GM18520 (cell line): Measurements from ENCODE around the gene IWS1.
"Not testable (repeated sequence)": the region's sequence is repeated elsewhere in the genome, so short reads cannot be mapped to it uniquely, and the experiment has no call there.

Experiments used
- ATAC-seq: cut with Tn5 transposase; IDR thresholded peaks from one replicate; pipeline ENCODE4 v1.9.1; 2021; ENCODE audit not compliant: unreplicated experiment

IWS1 gene

DNA sequence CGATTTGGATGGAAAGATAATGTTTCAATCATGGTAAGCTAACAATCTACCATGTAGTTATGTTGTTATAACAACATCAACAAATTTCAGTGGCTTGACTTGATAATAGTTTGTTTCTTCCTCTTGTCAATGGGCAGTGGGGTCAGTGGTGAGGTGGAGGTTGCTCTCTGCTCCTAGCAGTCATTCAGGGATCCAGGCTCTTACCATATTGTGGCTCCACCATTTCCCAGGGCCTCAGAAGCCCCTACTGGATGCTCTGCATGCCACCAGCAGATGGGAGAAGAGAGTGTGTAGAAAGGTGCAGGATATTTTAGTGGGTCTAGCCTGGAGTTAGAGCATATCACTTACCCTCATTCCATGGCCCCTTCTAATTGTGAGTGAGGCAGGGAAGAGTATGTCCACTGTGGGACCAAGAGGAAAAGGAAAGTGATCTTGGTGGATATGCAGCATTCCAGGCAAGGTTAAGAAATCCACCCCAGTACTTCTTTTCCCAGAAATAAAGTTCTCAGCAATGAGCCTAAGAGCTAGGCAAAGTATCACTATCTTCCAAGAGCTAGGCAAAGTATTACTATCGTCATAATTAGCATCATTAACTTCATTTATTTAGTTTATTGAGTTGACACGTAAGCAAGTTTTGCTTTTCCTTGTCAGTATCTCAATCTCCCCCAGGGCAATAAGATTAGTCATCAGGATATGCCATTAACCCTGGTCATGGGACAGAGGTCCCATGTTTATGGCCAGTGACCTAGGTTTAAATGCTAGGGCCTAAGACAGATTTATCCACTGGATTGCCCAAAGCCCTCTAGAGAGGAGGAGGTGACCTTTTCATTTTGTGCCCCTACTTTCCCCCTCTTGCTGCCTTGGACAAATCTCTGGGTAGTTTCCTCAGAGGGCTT, 4.2 kb upstream of the IWS1 start:
- ATAC-seq, result no peak

DNA sequence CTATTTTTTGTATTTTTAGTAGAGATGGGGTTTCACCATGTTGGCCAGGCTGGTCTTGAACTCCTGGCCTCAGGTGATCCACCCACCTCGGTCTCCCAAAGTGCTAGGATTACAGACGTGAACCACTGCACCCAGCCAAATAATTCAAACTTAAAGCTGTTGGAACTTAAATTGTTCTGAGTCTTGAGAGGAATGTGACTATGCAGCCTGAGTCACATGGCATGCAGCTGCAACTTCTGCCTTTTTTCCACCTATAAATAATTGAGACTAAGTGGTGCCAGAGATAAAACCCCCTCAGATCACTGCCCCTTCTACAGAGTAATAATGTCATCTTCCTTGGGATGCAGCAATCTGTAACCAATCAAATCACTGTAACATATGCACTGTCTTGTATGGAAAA, 3.1 kb upstream of the IWS1 start:
- ATAC-seq, result not testable (repeated sequence)

DNA sequence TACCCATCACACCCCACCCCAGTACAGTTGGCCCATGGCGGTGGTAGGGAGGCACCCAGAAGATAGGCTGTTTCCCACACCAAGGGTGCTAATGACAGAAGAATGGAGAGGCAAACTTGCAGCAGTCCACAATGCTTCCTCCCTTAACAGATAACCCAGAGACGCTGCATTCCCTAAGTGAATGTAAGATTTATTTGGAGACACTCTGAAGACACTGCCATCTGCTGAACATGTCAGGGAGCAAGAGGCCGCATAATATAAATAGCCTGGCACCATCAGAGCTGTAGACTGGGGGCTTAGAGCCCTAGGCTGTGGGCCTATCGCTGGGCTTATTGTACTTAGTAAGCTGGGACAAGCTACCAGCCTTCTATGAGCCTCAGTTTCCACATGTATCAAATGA, 2.2 kb upstream of the IWS1 start:
- ATAC-seq, result no peak

DNA sequence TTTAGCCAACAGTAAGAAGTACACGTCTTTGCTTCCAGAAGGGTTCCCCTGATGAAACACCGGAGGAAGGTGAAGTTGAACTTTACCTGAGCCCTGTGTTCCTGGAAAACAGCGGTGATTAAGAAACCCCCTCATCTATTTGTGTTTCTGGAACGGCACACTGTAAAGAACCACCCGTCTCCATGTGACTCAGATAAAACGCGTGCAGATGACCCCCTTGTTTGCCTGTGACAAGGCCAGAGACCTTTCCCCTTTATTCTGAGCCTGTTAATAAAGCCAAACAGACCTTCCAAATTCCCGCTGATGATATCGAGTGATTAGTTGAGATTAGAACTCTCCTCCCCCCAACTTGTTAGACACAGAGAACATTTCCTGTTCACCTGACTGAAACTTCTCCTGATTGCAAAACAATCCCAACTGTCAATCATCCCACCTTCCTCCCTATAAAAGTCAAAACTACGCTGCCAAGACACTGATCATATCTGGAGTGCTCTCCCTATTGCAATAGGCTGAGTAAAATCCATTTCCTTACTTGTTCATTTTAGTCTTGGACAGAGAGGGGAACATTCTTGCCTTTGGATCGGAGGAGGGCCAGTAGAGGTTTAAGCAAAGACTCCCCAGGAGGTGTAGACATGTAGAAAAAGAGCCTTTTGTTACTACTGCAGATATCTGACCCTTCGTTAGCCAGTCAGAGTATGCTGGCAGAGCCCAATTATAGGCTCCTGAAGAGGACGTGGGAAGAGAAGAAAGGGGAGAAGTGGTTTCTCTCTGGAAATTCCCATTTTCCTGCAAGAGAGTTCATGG, 914 bp upstream of the IWS1 start:
- no peak for ATAC-seq

DNA sequence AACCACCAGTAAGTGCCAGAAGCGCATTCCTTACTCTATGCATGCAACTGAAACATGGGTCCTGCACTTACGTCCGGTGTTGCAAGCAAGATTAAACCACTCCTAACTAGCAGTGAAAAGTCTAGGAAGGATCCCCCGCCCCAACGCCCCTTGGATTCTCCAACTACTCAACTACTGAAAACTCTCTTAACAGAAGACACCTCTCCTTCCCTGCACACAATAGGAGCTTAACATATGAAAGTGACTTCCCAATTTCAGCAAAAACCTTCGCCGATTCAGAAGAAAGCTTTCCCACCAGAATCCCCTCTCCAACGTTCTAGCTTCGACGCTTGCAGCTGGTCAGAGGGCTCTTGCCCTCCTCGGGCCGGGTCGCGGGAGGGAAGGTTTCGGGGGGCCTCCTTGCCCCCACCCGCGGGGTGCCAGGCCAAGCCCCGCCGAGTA, 578 bp downstream of the IWS1 start:
- ATAC-seq, result no peak

DNA sequence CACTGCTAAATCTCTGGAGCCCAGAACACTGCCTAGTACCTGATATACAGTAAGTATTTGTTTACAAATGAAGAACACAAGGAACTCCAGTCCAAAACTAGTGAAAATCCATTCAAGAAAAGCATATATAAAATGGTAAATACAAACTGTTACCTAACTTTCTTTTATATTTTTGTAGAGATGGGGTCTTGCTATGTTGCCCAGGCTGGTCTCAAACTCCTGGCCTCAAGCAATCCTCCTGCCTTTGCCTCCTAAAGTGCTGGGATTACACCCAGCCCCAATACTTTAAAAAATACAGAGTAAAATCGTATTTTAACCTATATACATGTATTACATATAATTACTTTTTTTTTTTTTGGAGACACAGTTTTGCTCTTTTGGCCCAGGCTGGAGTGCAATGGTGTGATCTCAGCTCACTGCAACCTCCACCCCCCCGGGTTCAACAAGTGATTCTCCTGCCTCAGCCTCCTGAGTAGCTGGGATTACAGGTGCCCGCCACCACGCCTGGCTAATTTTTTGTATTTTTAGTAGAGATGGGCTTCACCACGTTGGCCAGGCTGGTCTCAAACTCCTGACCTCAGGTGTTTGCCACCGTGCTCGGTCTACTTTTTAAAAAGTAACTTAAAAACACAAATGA, 2.0 kb downstream of the IWS1 start:
- ATAC-seq, result not testable (repeated sequence)

DNA sequence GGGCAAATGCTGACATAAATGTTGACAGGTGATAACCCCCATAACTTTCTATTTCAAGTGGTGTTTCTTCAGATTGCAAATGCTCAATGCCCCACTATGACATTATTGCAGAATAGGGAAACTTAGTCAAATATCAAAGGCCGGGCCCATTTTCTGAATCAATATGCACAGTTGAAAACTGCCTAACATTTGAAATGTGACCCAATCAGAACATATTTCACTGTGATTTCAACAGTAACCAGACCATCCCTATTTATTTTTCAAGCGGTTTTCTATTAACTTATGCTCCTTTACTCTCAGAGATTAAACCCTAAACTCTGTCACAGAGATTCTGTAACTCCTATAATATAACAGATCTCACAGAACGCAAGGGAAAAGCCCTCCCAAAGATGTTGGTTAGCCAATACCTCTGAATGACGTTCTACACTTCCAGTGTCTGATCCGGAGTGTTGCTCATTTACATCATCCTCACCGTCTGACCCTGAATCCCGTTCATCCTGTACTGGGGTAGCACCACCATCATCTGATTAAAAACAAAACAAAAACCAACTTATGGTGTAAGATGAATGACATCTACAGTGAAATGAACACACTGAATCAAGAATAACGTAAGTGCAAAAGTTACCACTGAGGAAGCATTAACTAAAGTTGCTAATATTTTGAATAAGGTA, 2.9 kb downstream of the IWS1 start:
- ATAC-seq, result no peak

DNA sequence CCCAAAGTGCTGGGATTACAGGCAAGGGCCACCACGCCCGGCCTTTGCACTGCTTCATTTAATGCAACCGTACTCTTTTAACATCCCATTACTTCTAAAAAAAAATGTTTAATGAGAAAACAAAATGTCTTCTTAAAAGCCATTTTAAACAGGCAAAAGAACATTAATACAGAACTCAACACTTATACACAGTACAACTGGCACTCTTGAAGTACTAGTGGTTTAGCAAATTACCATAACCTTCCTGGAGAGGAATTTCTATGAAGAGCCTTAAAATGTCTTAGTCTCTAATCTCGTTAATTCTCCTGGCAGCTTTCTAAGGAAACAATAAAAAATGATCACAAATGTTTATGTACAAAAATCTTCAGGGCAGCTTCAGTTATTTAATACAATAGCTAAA, 5.9 kb downstream of the IWS1 start:
- no peak for ATAC-seq

DNA sequence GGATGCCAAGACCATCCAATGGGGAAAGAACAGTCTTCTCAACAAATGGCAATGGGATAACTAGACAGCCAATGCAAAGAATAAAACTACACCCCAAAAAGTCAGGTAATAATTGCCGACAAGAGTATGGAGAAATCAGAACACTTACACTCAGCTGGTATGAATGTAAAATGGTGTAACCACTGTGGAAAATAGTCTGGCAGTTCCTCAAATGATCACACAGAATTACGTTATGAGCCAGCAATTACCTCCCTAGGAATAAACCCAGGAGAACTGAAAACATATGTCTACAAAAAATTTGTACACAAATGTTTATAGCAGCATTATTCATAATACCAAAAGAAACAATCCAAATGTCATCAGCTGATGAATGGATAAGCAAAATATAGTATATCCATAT, 8.8 kb downstream of the IWS1 start:
- no peak for ATAC-seq

DNA sequence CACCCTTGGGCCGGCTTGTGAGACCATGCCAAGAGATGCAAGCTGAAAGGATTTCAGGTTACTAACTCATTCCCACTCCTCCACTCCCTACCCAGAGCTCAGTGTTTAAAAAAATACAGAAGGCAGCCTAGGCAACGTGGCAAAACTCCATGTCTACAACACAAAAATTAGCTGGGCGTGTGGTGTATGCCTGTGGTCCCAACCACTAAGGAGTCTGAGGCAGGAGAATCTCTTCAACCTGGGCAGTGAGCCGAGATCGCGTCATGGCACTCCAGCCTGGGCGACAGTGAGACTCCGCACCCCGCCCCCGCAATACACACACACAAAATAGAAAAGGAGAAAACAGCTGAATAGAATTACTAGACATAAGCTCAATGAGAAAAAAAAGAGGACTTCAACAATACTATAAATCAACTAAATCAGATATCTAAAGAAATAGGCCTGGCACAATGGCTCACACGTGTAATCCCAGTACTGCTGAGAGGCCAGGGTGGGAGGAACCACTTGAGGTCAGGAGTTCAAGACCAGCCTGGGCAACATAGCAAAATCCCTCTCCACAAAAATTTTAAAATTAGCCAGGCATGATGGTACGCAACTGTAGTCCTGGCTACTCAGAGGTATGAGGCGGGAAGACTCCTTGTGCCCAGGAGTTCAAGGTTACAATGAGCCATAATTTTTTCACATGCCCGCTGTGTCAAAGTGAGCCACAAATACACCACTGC, 10.1 kb downstream of the IWS1 start:
- ATAC-seq, result no peak

DNA sequence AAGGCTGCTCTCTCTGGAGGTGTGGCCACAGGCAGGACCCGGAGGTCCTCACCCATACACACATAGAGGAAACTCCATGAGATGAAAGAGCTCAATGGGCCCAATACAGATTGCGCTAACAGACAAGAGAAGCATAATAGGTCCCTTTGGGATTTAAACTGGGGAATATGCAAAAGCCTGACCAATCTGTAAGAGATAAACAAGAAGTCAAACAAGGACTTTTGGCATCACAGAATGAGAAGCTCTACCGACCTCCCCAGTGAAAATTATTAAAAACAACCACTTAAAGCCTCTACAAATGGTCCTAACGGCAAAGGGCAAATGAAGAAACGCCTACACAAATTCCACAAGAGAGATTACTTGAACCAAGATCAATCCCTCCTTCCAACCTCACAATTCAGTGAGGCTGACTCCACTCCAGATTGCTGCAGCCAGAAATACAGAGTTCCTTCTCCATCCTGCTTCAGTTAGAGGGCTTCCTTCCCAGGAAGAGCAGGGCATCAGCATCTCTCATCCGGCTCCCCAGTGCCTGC, 10.8 kb downstream of the IWS1 start:
- no peak for ATAC-seq

DNA sequence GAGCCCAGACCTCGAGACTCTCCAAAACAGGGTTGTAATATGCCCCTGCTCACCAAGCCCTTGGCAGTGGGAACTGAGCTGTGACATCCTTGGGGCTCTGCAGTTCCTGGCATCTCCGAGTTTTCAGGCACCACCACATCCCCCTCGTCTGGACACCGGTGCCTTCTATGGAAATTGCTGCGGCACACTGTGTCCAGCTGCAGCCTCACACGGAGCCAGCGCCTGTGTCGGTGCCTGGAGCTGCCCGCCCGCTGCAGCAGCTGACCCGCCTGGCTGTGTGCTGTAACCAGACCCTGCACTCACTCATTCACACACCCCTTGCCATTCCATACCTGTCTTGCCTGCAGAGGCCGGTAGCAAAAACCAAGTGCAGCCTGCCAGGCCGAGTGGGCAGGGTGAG, 11.8 kb downstream of the IWS1 start:
- ATAC-seq, result no peak

DNA sequence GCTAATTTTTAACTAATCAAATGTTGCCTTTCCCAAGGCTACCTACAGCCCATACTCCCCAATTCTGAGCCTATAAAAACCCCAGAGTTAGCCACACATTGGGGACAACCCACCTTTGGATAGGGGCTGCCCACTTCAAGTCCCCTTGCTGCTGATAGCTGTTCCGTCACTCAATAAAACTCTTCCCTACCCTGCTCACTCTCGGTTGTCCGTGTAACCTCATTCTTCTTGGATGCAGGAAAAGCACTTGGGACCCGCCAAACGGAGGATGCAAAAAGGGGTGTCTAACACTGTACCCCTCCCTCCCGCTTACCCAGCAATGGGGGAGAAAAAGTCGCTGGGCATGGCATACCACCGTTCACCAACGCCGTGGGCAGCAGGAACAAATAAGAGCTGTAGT, 12.2 kb downstream of the IWS1 start:
- no peak for ATAC-seq

DNA sequence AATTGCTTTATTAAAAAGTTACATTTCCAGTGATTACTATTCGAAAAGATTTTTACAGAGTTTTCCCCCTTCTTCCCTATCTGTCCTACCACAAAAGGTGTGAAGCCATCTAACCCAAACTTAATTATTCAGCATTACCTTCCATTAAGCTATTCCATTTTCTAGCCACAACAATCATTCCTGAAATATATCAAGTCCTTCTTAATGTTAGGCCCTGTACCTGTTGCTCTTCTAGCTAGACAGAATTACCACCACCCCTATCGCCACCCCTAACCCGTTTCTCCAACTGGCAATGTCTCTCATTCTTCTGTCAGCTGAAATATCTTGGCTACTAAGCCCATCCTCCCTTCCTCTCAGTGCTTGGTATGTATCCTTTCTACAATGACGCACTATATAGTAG, 13.9 kb downstream of the IWS1 start:
- no peak for ATAC-seq

DNA sequence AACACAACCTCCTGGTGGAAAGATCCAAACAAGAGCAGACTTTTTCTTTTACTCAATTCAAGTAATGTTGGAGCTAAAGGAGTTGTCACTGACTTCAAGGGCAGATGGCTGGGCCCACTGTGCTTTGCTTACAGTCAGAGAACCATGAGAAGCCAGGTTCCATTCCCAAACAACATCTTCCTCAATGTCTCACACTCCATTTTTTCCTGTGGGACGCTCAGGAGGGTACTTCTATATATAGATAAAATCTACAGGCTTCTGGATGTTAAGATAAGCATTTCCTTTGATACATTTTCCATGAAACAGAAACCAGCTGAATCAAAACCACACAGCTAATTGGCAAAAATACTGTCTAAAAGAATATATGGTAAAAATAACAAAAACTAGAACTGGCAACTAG, 14.4 kb downstream of the IWS1 start:
- ATAC-seq, result no peak

DNA sequence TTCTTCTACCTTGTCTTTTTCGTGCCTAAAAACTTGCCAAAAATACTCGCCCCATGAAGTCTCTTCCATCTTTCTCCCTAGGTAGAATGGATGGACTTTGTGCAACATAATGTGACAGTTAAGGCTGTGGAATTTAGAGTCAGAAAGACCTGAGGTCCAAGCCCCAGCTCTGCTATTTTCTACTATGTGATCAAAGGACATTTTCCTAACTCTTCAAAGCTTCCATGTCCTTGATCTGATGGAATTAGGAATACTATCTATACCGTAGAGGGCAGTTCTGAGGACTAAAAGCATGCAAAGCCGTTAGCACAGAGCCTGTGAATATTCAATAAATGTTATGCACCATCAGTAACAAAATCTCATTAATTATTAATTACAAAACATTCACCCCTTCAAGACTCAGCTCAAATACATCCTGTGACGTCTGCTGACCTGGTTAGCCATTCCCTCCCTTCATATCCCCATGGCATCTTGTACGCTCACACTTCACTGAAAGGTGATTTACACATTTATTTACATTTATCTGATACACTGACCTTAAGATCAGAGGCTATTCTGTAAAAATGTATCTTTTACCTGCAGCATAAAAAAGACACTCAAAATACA, 15.1 kb downstream of the IWS1 start:
- no peak for ATAC-seq

DNA sequence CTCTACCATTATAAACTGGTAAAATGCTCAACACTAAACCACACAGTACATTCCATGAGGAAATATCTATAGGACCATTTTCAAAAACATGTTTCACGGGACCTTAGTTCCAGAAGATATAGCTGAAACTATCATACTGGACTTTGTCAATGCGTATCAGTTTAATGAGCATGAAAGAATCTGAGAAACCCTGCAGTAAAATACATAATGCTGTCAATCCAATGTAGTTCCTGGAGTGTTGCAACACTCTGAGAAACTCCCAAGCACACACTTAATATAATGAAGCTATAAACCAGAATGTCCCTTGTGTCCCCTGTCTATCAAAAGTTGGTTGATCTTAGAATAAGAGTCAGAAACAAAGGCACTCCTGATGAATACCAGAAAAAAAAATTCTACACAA, 16.2 kb downstream of the IWS1 start:
- no peak for ATAC-seq

DNA sequence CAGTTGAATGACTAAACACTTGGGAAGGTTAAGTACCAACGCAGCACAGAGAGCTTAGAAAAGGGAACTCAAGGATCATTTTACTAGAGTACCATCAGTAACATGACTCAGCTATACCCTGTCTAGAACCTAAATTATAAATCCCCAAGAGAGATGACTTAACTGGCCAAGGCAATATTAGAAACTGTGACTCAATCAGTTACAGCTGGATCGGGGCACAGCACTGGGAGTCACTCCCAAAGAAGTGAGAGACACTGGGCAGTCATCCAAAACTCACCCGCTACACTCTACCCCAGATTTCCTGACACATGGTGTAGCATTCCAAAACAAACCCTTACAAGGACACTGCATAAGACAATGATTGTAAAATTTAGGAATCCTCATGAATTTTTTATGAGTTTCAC, 17.7 kb downstream of the IWS1 start:
- ATAC-seq, result no peak

DNA sequence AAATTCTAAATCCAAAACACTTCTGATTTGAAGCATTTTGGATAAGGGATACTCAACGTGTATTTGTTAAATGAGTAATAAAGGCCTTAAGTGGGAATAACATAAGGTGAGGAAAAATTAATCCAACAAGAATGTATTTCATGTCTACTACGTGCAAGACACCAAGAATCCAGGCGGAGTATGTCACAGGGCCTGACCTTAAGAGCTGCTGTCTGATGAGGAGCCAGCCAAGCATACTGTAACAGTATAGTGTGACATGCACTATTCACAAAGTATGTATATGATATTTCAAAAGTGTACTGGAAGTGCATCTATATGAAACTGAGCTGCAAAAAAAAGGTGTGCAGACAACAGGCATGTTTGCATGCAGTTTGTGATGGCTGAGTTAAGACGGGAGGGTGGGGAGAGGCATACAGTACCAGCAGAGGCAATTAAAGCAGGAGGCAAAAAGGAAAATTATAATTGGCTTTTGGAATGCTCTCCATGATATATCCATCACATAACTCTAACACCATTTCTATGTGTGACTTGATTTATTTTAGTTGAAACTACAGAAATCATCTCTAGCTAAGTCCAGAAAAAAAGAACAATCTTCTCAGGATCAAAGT, 18.2 kb downstream of the IWS1 start:
- no peak for ATAC-seq
